ENCODE data around the gene GPC6.

GRCh38 chr13:93810264-93810663, 583.7 kb downstream of the GPC6 start:
- TF ChIP-seq POLR2AphosphoS5 (IDR thresholded peaks at IDR 0.05) (no peak), CTCF (IDR thresholded peaks at IDR 0.05) (no peak), POLR2A (IDR thresholded peaks at IDR 0.05) (no peak)
